CD4-positive, alpha-beta T cell treated with Interleukin-15 for 1 hour (primary cell): ENCODE results near the gene DLG2.

Experiments
- DNase-seq: peaks from one replicate; pipeline ENCODE4 v3.0.0-alpha.2; 2020

DLG2 gene

GRCh38 chr11:84024266-84024665 is 1602.9 kb downstream of the DLG2 start:
- DNase-seq, result no peak

- no peak for DNase-seq
Measured at GRCh38 chr11:84022695-84023094, 1604.4 kb downstream of the DLG2 start.

- no peak for DNase-seq
Measured at GRCh38 chr11:84022201-84022600, 1604.9 kb downstream of the DLG2 start.

- DNase-seq, result no peak
Measured at GRCh38 chr11:84021291-84021690, 1605.9 kb downstream of the DLG2 start.

GRCh38 chr11:84019571-84020194 is 1607.5 kb downstream of the DLG2 start:
- no peak for DNase-seq

- no peak for DNase-seq
Measured at GRCh38 chr11:84014539-84014938, 1612.6 kb downstream of the DLG2 start.

- DNase-seq, result no peak
Measured at GRCh38 chr11:84012171-84012826, 1614.8 kb downstream of the DLG2 start.

- no peak for DNase-seq
Measured at GRCh38 chr11:84003181-84003580, 1624.0 kb downstream of the DLG2 start.

GRCh38 chr11:83998921-83999320 is 1628.2 kb downstream of the DLG2 start:
- DNase-seq, result no peak

- no peak for DNase-seq
Measured at GRCh38 chr11:83990160-83990733, 1636.9 kb downstream of the DLG2 start.

- DNase-seq, result no peak
Measured at GRCh38 chr11:83982825-83983224, 1644.3 kb downstream of the DLG2 start.

GRCh38 chr11:83979593-83979992 is 1647.6 kb downstream of the DLG2 start:
- no peak for DNase-seq

- DNase-seq, result no peak
Measured at GRCh38 chr11:83978942-83979341, 1648.2 kb downstream of the DLG2 start.

GRCh38 chr11:83976086-83976485 is 1651.1 kb downstream of the DLG2 start:
- DNase-seq, result no peak

- DNase-seq, result no peak
Measured at GRCh38 chr11:83972536-83972935, 1654.6 kb downstream of the DLG2 start.

- no peak for DNase-seq
Measured at GRCh38 chr11:83971063-83971462, 1656.1 kb downstream of the DLG2 start.

GRCh38 chr11:83970061-83970671 is 1657.0 kb downstream of the DLG2 start:
- no peak for DNase-seq

- DNase-seq, result no peak
Measured at GRCh38 chr11:83957038-83957900, 1669.9 kb downstream of the DLG2 start.

GRCh38 chr11:83956119-83956697 is 1670.9 kb downstream of the DLG2 start:
- no peak for DNase-seq

GRCh38 chr11:83954780-83955179 is 1672.4 kb downstream of the DLG2 start:
- DNase-seq, result no peak

- DNase-seq, result no peak
Measured at GRCh38 chr11:83951521-83951920, 1675.6 kb downstream of the DLG2 start.

- no peak for DNase-seq
Measured at GRCh38 chr11:83948200-83948599, 1678.9 kb downstream of the DLG2 start.

GRCh38 chr11:83945976-83946375 is 1681.2 kb downstream of the DLG2 start:
- DNase-seq, result no peak
